ENCODE results near the gene UBQLN4.

The UBQLN4 gene

GRCh38 chr1:156053768-156054499, at the start of gene UBQLN4:
UBQLN4 (minus strand) TSS chr1:156053798; CDS start chr1:156053701, 97 bp downstream.
- DNase-seq: peak; percentile 90 to 93
- TF ChIP-seq GATA1 (IDR thresholded peaks at IDR 0.05; ENCODE audit: low read depth, low read length): no peak
- no peak for TF ChIP-seq POLR2A (IDR thresholded peaks at IDR 0.05; ENCODE audit: low read length)

GRCh38 chr1:156102633-156103511, 49.3 kb upstream of the UBQLN4 start:
- no peak for TF ChIP-seq POLR2A (IDR thresholded peaks at IDR 0.05; ENCODE audit: low read length)
- no peak for TF ChIP-seq GATA1 (IDR thresholded peaks at IDR 0.05; ENCODE audit: low read depth, low read length)
- no peak for DNase-seq

GRCh38 chr1:156101880-156102279, 48.3 kb upstream of the UBQLN4 start:
- no peak for DNase-seq
- no peak for TF ChIP-seq POLR2A (IDR thresholded peaks at IDR 0.05; ENCODE audit: low read length)
- TF ChIP-seq GATA1 (IDR thresholded peaks at IDR 0.05; ENCODE audit: low read depth, low read length): no peak

GRCh38 chr1:156100205-156100995, 46.8 kb upstream of the UBQLN4 start:
- TF ChIP-seq GATA1 (IDR thresholded peaks at IDR 0.05; ENCODE audit: low read depth, low read length) (no peak), POLR2A (IDR thresholded peaks at IDR 0.05; ENCODE audit: low read length) (no peak)

GRCh38 chr1:156099282-156099681, 45.7 kb upstream of the UBQLN4 start:
- no peak for DNase-seq

More at GRCh38 chr1:156100205-156100995, 46.8 kb upstream of the UBQLN4 start:
- DNase-seq: peak; percentile 33 to 51

GRCh38 chr1:156098784-156099183, 45.2 kb upstream of the UBQLN4 start:
- no peak for DNase-seq
- TF ChIP-seq POLR2A (IDR thresholded peaks at IDR 0.05; ENCODE audit: low read length) (no peak), GATA1 (IDR thresholded peaks at IDR 0.05; ENCODE audit: low read depth, low read length) (no peak)

More at GRCh38 chr1:156099282-156099681, 45.7 kb upstream of the UBQLN4 start:
- no peak for TF ChIP-seq POLR2A (IDR thresholded peaks at IDR 0.05; ENCODE audit: low read length)
- no peak for TF ChIP-seq GATA1 (IDR thresholded peaks at IDR 0.05; ENCODE audit: low read depth, low read length)

- no peak for DNase-seq
- TF ChIP-seq GATA1 (IDR thresholded peaks at IDR 0.05; ENCODE audit: low read depth, low read length): no peak
- TF ChIP-seq POLR2A (IDR thresholded peaks at IDR 0.05; ENCODE audit: low read length): no peak
These were observed 44.0 kb upstream of the UBQLN4 start for GRCh38 chr1:156097499-156098178.

GRCh38 chr1:156096640-156097391, 43.2 kb upstream of the UBQLN4 start:
- TF ChIP-seq POLR2A (IDR thresholded peaks at IDR 0.05; ENCODE audit: low read length): no peak
- TF ChIP-seq GATA1 (IDR thresholded peaks at IDR 0.05; ENCODE audit: low read depth, low read length): no peak
- peak; percentile 80 to 91 for DNase-seq

GRCh38 chr1:156095906-156096508, 42.4 kb upstream of the UBQLN4 start:
- DNase-seq: no peak
- TF ChIP-seq POLR2A (IDR thresholded peaks at IDR 0.05; ENCODE audit: low read length) (no peak), GATA1 (IDR thresholded peaks at IDR 0.05; ENCODE audit: low read depth, low read length) (no peak)

- no peak for TF ChIP-seq GATA1 (IDR thresholded peaks at IDR 0.05; ENCODE audit: low read depth, low read length)
- TF ChIP-seq POLR2A (IDR thresholded peaks at IDR 0.05; ENCODE audit: low read length): no peak
- peak; percentile 22 to 62 for DNase-seq
These were observed 38.0 kb upstream of the UBQLN4 start for GRCh38 chr1:156091610-156092009.

- DNase-seq: peak; percentile 82 to 92
- no peak for TF ChIP-seq POLR2A (IDR thresholded peaks at IDR 0.05; ENCODE audit: low read length)
- TF ChIP-seq GATA1 (IDR thresholded peaks at IDR 0.05; ENCODE audit: low read depth, low read length): no peak
These were observed 37.2 kb upstream of the UBQLN4 start for GRCh38 chr1:156090840-156091188.

- DNase-seq: no peak
- no peak for TF ChIP-seq POLR2A (IDR thresholded peaks at IDR 0.05; ENCODE audit: low read length)
- no peak for TF ChIP-seq GATA1 (IDR thresholded peaks at IDR 0.05; ENCODE audit: low read depth, low read length)
These were observed 36.7 kb upstream of the UBQLN4 start for GRCh38 chr1:156090138-156090839.
